ENCODE measurements around the gene ZC2HC1C. TPM values are rescaled to one million over a fixed set of nuclear protein-coding genes. Genes with fewer than 3 reads are reported as not detected.

ZC2HC1C gene
- total and polyA plus RNA-seq, 7 donors = 1.2 to 4.6 (median 4.3) TPM

DNA sequence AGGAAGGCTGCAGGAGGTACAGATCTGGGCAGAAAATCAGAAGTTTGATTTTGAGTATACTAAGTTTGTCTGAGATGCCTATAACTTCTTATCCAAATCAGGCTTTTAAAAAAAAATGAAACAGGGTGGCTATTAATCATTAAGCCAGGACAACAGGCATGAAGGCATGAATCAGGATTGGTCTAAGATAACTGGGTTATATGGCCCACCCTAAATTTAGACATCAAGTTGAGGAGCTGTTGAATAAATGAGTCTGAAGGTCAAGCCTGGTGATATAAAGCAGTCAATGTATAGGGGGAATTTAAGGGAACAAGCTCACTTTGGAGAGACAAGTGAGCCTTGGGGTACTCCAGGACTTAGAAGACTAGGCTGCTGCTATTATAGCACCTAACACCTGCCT, 28.8 kb downstream of the ZC2HC1C start:
- TF ChIP-seq, protein P1, sequence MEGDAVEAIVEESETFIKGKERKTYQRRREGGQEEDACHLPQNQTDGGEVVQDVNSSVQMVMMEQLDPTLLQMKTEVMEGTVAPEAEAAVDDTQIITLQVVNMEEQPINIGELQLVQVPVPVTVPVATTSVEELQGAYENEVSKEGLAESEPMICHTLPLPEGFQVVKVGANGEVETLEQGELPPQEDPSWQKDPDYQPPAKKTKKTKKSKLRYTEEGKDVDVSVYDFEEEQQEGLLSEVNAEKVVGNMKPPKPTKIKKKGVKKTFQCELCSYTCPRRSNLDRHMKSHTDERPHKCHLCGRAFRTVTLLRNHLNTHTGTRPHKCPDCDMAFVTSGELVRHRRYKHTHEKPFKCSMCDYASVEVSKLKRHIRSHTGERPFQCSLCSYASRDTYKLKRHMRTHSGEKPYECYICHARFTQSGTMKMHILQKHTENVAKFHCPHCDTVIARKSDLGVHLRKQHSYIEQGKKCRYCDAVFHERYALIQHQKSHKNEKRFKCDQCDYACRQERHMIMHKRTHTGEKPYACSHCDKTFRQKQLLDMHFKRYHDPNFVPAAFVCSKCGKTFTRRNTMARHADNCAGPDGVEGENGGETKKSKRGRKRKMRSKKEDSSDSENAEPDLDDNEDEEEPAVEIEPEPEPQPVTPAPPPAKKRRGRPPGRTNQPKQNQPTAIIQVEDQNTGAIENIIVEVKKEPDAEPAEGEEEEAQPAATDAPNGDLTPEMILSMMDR (IDR thresholded peaks at IDR 0.05) = no peak
- TF ChIP-seq POLR2AphosphoS5 (IDR thresholded peaks at IDR 0.05) = no peak
- no peaks in the 10 kb centered on the region for H3K27me3 ChIP-seq
- intact Hi-C loops (cut with DNase I) = no loop called here
- peaks cover 24 to 99% (median 53%) of the 10 kb centered on the region in 4 donors for H3K36me3 ChIP-seq
- no peak overlapping the region for H3K27ac ChIP-seq
- no peak overlapping the region for H3K4me3 ChIP-seq
- H3K4me1 ChIP-seq = no peaks in the 10 kb centered on the region
- no peaks in the 10 kb centered on the region for H3K9me3 ChIP-seq
- no peak for DNase-seq

DNA sequence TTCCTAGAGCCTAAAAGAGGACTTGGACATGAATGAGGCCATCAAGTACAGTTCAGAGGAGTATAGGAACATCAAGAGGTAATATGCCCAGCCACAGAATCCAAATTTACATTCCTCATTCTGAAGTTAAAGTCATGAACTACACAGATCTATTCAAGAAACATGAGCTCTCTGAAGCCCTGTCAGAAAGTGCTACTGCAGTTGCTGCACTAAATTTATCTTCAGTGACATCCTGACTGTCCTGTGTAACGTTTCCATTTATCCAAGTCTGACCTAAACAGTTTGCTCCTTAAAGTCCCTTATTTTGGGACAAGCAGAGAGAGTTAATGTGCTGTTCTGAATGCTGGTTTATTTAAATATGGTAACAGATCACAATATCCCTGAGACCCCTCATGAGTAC, 29.2 kb downstream of the ZC2HC1C start:
- Histone ChIP-seq H3K36me3 (peaks cover 22 to 99% (median 52%) of the 10 kb centered on the region in 4 donors), H3K27ac (no peak overlapping the region), H3K4me3 (no peak overlapping the region), H3K27me3 (no peaks in the 10 kb centered on the region), H3K9me3 (no peaks in the 10 kb centered on the region), H3K4me1 (no peaks in the 10 kb centered on the region)
- 37 to 67% methylated on average over 1 of the region's 1 CpG for WGBS, 2 donors
- DNase-seq = no peak
- intact Hi-C loops (cut with DNase I) = no loop called here
- TF ChIP-seq, protein P1 (IDR thresholded peaks at IDR 0.05) = no peak
- TF ChIP-seq EP300 (IDR thresholded peaks at IDR 0.05) = no peak
- TF ChIP-seq POLR2AphosphoS5 (IDR thresholded peaks at IDR 0.05) = no peak
- TF ChIP-seq POLR2A (IDR thresholded peaks at IDR 0.05) = no peak

DNA sequence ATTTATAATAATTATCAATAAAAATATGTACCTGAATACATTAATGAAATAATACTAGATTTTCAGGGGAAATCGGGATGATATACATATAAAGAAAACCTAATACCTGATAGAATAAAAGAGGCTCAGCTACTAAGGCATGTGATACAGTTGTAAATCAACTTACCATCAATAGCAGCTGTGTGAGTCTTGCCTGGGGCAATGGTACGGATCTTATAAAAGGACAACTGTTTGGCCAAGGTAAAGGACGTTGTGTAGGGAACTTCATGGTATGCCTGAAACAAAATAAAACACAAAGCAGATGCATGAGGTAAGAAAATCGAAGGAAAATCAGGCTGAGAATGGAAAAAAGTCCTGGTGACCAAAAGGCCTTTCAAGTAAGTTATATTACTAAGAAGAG, 32.0 kb downstream of the ZC2HC1C start:
- TF ChIP-seq POLR2A (IDR thresholded peaks at IDR 0.05) (no peak), EP300 (IDR thresholded peaks at IDR 0.05) (no peak), POLR2AphosphoS5 (IDR thresholded peaks at IDR 0.05) (no peak)
- TF ChIP-seq, protein P1 (IDR thresholded peaks at IDR 0.05) = no peak
- Histone ChIP-seq H3K4me3 (no peak overlapping the region), H3K9me3 (no peaks in the 10 kb centered on the region), H3K36me3 (peaks cover 14 to 99% (median 53%) of the 10 kb centered on the region in 4 donors), H3K4me1 (no peaks in the 10 kb centered on the region), H3K27me3 (no peaks in the 10 kb centered on the region), H3K27ac (no peak overlapping the region)
- WGBS, 2 donors = 85 to 94% methylated on average over 4 of the region's 4 CpGs
- no peak for DNase-seq
- intact Hi-C loops (cut with DNase I) = no loop called here

DNA sequence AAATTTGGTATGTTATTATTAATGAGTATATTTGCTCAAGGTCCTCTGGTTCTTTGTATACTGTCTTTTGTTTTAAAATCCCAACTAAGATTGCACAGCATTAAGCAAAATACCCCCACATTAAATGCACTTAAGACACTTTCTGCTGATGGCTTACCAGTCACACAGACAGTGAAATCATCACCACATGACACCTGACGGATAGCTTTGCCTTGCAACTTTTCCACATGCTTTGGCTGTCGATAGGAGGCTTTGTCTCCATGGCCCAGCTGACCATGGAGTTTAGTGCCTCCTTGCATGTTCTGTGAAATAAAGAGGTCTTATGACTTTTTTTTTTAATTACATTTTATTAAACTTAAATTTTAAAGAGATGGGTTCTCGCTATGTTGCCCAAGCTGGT, 37.7 kb downstream of the ZC2HC1C start:
- no peaks in the 10 kb centered on the region for H3K27me3 ChIP-seq
- no peaks in the 10 kb centered on the region for H3K4me1 ChIP-seq
- intact Hi-C loops (cut with DNase I) = no loop called here
- H3K36me3 ChIP-seq = peaks cover 21 to 100% (median 48%) of the 10 kb centered on the region in 4 donors
- TF ChIP-seq POLR2A (IDR thresholded peaks at IDR 0.05) = no peak
- TF ChIP-seq POLR2AphosphoS5 (IDR thresholded peaks at IDR 0.05) = no peak
- TF ChIP-seq EP300 (IDR thresholded peaks at IDR 0.05) = no peak
- TF ChIP-seq, protein P1 (IDR thresholded peaks at IDR 0.05) = no peak
- no peaks in the 10 kb centered on the region for H3K9me3 ChIP-seq
- WGBS, 2 donors = 65 to 81% methylated on average over 3 of the region's 3 CpGs
- no peak overlapping the region for H3K27ac ChIP-seq
- no peak for DNase-seq
- no peak overlapping the region for H3K4me3 ChIP-seq

DNA sequence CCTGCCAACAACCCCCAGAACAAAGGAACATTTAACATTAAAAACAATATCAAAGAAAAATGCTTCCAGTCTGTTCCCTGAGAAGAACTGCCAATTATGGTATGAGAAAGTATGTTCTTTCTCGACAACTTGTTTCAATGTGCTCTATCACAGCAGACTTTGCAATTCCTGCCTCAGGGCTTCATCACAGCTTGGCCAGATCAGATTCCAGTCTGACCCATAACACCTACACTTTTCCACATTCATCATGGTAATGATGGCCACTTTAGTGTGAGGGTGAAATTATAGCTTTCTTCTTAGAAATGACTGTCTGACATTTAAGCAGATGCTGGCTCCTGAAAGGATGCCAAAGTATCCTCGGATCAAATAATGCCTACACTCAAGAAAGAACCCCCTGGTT, 40.4 kb downstream of the ZC2HC1C start:
- no peaks in the 10 kb centered on the region for H3K9me3 ChIP-seq
- H3K4me1 ChIP-seq = no peaks in the 10 kb centered on the region
- TF ChIP-seq, protein P1 (IDR thresholded peaks at IDR 0.05) = no peak
- TF ChIP-seq POLR2A (IDR thresholded peaks at IDR 0.05) = no peak
- no peak for TF ChIP-seq EP300 (IDR thresholded peaks at IDR 0.05)
- TF ChIP-seq POLR2AphosphoS5 (IDR thresholded peaks at IDR 0.05) = no peak
- 93 to 94% methylated on average over 2 of the region's 2 CpGs for WGBS, 2 donors
- intact Hi-C loops (cut with DNase I) = no loop called here
- H3K27ac ChIP-seq = no peak overlapping the region
- peaks cover 35 to 100% (median 67%) of the 10 kb centered on the region in 4 donors for H3K36me3 ChIP-seq
- no peaks in the 10 kb centered on the region for H3K27me3 ChIP-seq
- DNase-seq = no peak
- no peak overlapping the region for H3K4me3 ChIP-seq
